ENCODE measurements around the gene CDH22. TPM values are rescaled to one million over a fixed set of nuclear protein-coding genes. Genes with fewer than 3 reads are reported as not detected.

The CDH22 gene
- total and polyA plus RNA-seq, 9 of the 15 experiments (the other 6 are each of a cell fraction or from before 2014, with no cell fraction given) = 0.07 to 0.08 TPM; not detected in 7

GRCh38 chr20:46230801-46231282 is 77.5 kb downstream of the CDH22 start (continued):
- TF ChIP-seq TEAD4 (IDR thresholded peaks at IDR 0.05; ENCODE audit: low read length) (no peak), TEAD4 (CRISPR knock-in tag; IDR thresholded peaks at IDR 0.05; ENCODE audit: borderline replicate concordance) (no peak), TGIF2 (CRISPR knock-in tag; IDR thresholded peaks at IDR 0.05) (0 out of 2 replicates have a peak, but pooled peaks have one; percentile 41), RBM34 (IDR thresholded peaks at IDR 0.05; ENCODE audit: borderline replicate concordance, insufficient read depth, low read length) (no peak), HDAC1 (IDR thresholded peaks at IDR 0.05) (peak in 1 of 2 experiments; percentile 92; a peak in 2 of 4 replicates), ZNF354B (CRISPR knock-in tag; IDR thresholded peaks at IDR 0.05) (no peak), SIN3A (IDR thresholded peaks at IDR 0.05; ENCODE audit: borderline replicate concordance in 2 of 2, control insufficient read depth in 1 of 2, low read depth in 2 of 2, low read length in 2 of 2) (peak; percentile 64 to 69; a peak in 2 of 4 replicates), SMAD4 (CRISPR knock-in tag; conservative IDR thresholded peaks at IDR 0.05) (0 out of 2 replicates have a peak, but pooled peaks have one; percentile 49), ARID4B (CRISPR knock-in tag; IDR thresholded peaks at IDR 0.05) (0 out of 2 replicates have a peak, but pooled peaks have one; percentile 62), GABPB1 (CRISPR knock-in tag; IDR thresholded peaks at IDR 0.05) (peak; percentile 44; the same call in 1 of the 2 replicates), HDAC2 (IDR thresholded peaks at IDR 0.05) (peak; percentile 95), FOXP1 (CRISPR knock-in tag; IDR thresholded peaks at IDR 0.05) (0 out of 2 replicates have a peak, but pooled peaks have one; percentile 25), STAG1 (CRISPR knock-in tag; IDR thresholded peaks at IDR 0.05; ENCODE audit: borderline replicate concordance) (peak; percentile 10; the same call in 1 of the 2 replicates)
- TF ChIP-seq, protein P1, sequence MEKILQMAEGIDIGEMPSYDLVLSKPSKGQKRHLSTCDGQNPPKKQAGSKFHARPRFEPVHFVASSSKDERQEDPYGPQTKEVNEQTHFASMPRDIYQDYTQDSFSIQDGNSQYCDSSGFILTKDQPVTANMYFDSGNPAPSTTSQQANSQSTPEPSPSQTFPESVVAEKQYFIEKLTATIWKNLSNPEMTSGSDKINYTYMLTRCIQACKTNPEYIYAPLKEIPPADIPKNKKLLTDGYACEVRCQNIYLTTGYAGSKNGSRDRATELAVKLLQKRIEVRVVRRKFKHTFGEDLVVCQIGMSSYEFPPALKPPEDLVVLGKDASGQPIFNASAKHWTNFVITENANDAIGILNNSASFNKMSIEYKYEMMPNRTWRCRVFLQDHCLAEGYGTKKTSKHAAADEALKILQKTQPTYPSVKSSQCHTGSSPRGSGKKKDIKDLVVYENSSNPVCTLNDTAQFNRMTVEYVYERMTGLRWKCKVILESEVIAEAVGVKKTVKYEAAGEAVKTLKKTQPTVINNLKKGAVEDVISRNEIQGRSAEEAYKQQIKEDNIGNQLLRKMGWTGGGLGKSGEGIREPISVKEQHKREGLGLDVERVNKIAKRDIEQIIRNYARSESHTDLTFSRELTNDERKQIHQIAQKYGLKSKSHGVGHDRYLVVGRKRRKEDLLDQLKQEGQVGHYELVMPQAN (IDR thresholded peaks at IDR 0.05; ENCODE audit: borderline replicate concordance) = peak; percentile 97
